A549 treated with AZD9567 at 1 μM for 4 hours (cell line): ENCODE data around the gene CAMSAP3. TPM values are rescaled to one million over a fixed set of nuclear protein-coding genes. Genes with fewer than 3 reads are reported as not detected.

Source experiments
- total RNA-seq: library from RNA; stranded (reverse); fragments of 200-300 nt; extraction: Qiagen RNA extraction; gene quantifications from 5 replicates; pipeline ENCODE4 v1.2.3, GENCODE V29; 2022; ENCODE audit not compliant: insufficient read depth

The CAMSAP3 gene
- 3.7 to 5.3 TPM (median 5.1 TPM) in 5 replicates for total RNA-seq

GRCh38 chr19:7595466-7596133, at the start of gene CAMSAP3:
TSS of gene CAMSAP3 (plus strand) at chr19:7595863. CDS start at chr19:7596003, 140 bp downstream.

GRCh38 chr19:7629347-7630054, 33.8 kb downstream of the CAMSAP3 start, which contains the start of the genes PET100 and XAB2:
TSS of gene PET100 (plus strand) at chr19:7629793. CDS start at chr19:7629834, 41 bp downstream.
TSS of gene XAB2 (minus strand) at chr19:7629545. CDS start at chr19:7629527, 18 bp downstream.

GRCh38 chr19:7633698-7634097, 38.0 kb downstream of the CAMSAP3 start, which contains the start of gene PCP2:
TSS of gene PCP2 (minus strand) at chr19:7633719. CDS start at chr19:7633457, 262 bp downstream.

GRCh38 chr19:7636691-7637373, 41.2 kb downstream of the CAMSAP3 start, which contains the start of gene STXBP2:
TSS of gene STXBP2 (plus strand) at chr19:7637110. CDS start at chr19:7637150, 40 bp downstream.

Other genes with a start within 250 kb of the CAMSAP3 start
- gene ARHGEF18, start 246.9 kb upstream of the CAMSAP3 start, total RNA-seq, result 46.6 to 69.4 TPM (median 63.7 TPM) in 5 replicates
- 2.2 to 3.0 TPM (median 2.3 TPM) in 5 replicates for gene PEX11G, start 106.8 kb upstream of the CAMSAP3 start, total RNA-seq
- gene ZNF358, start 79.8 kb upstream of the CAMSAP3 start, total RNA-seq, result 14.5 to 23.9 TPM (median 15.7 TPM) in 5 replicates
- gene MCOLN1, start 73.2 kb upstream of the CAMSAP3 start, total RNA-seq, result 12.1 to 14.0 TPM (median 12.8 TPM) in 5 replicates
- gene PNPLA6, start 60.1 kb upstream of the CAMSAP3 start, total RNA-seq, result 28.2 to 35.6 TPM (median 32.1 TPM) in 5 replicates
- gene XAB2, start 33.7 kb downstream of the CAMSAP3 start, total RNA-seq, result 22.4 to 28.1 TPM (median 26.4 TPM) in 5 replicates
- gene PET100, start 33.9 kb downstream of the CAMSAP3 start, total RNA-seq, result 51.5 to 94.9 TPM (median 56.4 TPM) in 5 replicates
- not detected in 5 replicates for gene PCP2, start 37.9 kb downstream of the CAMSAP3 start, total RNA-seq
- 31.8 to 47.5 TPM (median 40.8 TPM) in 5 replicates for gene STXBP2, start 41.2 kb downstream of the CAMSAP3 start, total RNA-seq
- not detected in 5 replicates for gene RETN, start 73.2 kb downstream of the CAMSAP3 start, total RNA-seq
- gene MCEMP1, start 81.2 kb downstream of the CAMSAP3 start, total RNA-seq, result not detected in 5 replicates
- 35.2 to 107 TPM (median 103 TPM) in 5 replicates for gene TRAPPC5, start 85.0 kb downstream of the CAMSAP3 start, total RNA-seq
- gene FCER2, start 106.3 kb downstream of the CAMSAP3 start, total RNA-seq, result not detected in 5 replicates
- gene CLEC4G, start 136.2 kb downstream of the CAMSAP3 start, total RNA-seq, result not detected in 5 replicates
- not detected in 5 replicates for gene CD209, start 151.7 kb downstream of the CAMSAP3 start, total RNA-seq
- gene CLEC4M, start 167.4 kb downstream of the CAMSAP3 start, total RNA-seq, result 0.07 TPM in 1 of 5 replicates, not detected in the others
- gene EVI5L, start 234.4 kb downstream of the CAMSAP3 start, total RNA-seq, result 0.50 to 2.1 TPM (median 1.9 TPM) in 5 replicates